Measurements from ENCODE around the gene BHMT2.

DNA sequence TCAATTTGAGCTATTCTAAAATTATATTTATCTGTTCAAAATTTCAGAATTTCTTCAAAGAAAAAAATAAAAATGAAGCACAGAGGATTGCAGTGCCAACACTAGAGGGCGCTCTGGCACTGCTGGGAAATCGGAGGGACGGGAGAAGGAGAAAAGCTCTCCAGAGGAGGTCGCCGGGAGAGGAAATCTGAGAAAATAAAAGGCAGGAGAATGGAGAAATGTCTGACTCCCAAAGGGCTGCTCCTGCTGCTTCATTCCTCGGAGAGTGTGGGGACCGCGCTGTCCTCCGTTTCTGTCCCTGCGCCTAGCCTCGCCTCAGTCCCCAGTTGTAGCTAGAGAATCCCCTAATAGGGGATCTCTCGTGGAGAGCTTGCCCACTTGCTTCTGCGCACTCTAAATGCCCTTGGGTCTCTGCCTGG is 44.5 kb upstream of the BHMT2 start:
- TF ChIP-seq GATA2 (IDR thresholded peaks at IDR 0.05; ENCODE audit: low read depth, low read length) (no peak), GATA3 (IDR thresholded peaks at IDR 0.05; ENCODE audit: low read depth, low read length) (no peak)

Measured in SH-SY5Y (cell line).